SIG-M5 treated with dmso at 0.1 percent for 504 hours (cell line): ENCODE measurements around the gene OSBPL10.

Experiments used
- DNase-seq: peaks from one replicate; lab custom pipeline; 2025; ENCODE audit not compliant: unreplicated experiment; lab: John Stamatoyannopoulos, UW

The OSBPL10 gene

DNA sequence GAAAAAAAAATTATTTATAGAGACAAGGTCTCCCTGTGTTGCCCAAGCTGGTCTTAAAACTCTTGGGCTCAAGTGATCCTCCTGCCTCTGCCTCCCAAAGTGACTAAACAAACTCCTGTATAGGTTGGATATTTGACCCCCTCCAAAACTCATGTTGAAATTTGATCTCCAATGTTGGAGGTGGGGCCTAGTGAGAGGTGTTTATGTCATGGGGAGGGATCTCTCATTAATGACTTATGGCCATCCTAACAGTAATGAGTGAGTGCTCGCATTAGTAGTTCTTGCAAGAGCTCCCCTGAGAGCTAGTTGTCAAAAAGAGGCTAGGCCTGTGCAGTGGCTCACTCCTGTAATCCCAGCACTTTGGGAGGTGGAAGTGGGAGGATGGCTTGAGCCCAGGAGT lies 307.1 kb downstream of the OSBPL10 start:
- DNase-seq = no peak

DNA sequence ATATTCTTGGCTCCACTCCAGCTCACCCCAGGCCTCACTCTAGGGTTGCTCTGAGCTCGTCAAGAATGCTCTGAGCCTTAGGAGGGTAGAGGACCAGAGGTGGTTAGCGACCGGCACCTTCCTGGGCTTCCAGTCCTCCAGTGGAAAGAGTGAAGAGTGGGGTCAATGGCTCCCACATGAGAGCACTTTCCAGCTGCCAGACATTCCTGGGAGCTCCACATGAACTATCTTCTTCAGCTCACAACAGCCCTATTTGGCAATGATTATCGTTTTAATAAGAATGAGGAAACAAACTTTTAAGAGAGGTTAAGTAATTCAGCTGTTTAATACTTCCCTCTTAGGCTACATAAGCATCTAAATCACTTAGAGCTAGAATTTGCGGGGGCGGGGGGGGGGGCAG lies 309.1 kb downstream of the OSBPL10 start:
- DNase-seq = peak; percentile 29

DNA sequence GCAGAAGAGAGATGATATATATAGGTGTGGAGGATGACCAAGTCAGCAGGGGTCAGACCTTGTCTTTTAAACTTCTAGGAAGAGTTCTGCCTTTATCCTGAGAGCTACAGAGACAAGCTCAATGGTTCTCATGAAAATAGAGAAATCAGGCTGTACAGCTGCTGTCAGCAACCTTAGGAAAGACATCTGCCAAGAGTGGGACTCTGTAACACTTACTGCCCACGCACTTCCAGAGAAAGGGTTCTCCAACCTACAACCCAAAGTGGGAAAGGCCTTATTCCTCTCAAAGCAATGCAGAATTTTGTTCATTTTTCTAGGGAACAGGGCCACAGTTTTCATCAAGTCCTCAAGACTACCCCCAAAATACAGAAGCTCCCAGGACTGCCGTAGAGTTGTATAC lies 309.6 kb downstream of the OSBPL10 start:
- DNase-seq = no peak

DNA sequence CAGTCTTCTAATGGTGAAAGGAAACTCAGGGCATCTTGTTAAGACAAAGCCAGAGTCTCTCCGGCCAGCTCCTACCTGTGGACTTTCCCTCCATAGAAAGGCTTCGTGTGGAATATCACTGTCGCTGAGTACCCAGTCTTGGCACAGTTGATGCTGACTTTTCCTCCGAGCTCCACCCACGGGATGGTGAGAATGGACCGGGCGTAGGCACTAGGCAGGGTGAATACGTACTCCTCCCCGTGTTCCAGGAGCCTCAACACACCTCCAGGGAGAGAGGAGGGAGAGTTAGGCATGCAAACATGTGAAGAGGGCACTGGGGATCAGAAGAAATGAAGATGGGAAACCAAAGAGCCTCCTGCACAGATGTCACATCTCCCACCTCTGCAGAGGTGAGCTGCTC lies 310.3 kb downstream of the OSBPL10 start:
- no peak for DNase-seq

DNA sequence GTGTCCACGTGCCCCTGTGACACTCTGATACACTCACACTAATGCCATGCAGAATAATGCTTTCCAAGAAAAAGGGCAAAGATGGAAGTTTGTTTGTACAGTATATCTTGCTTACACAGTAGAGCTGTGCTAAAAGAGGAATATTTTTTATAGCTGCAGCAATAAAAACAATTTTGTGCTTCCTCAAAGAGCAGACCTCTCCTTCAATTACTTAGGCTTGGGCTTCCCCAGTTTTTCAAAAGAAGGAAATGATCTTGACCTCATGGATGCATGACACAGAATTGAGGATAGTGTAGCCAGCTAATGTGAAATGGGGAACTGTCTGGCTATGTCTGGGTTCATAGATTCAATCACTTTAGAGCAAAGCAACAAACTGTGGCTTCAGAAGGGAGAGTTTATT lies 310.9 kb downstream of the OSBPL10 start:
- peak; percentile 31 for DNase-seq

DNA sequence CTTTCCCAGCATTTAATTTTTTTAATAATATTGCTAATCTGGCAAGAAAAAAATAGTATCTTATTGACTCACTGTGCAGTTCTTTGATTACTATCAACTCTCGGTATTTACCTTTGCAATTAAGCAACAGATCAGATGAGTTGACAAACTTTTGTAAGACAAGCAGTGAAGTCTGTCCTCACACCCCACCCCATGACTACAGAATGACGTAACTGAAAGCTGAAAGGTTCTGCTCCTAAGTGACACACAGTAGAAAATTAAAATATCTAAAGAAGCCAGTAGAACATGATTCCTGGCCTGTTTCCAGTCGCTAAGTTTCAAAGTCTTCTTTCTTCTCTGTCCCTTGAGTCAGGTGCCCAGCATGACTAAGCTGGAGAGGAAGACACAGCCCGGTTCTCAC lies 312.8 kb downstream of the OSBPL10 start:
- peak; percentile 28 for DNase-seq

DNA sequence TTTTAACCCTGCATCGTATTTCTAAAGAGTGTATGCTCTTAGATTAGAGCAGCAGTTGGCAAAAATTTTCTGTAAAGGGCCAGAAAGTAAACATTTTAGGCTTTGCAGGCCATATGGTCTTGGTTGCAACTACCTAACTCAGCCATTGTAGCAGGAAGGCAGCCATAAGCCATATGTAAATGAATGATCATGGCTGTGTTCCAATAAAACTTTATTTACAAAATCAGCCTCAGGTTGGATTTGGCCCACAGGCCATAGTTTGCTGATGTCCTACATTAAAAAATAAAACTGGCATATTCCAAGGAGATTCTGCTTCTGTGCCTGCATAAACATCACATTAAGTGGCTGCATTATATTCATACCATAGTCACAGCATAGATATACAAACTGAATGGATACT lies 313.5 kb downstream of the OSBPL10 start:
- no peak for DNase-seq

DNA sequence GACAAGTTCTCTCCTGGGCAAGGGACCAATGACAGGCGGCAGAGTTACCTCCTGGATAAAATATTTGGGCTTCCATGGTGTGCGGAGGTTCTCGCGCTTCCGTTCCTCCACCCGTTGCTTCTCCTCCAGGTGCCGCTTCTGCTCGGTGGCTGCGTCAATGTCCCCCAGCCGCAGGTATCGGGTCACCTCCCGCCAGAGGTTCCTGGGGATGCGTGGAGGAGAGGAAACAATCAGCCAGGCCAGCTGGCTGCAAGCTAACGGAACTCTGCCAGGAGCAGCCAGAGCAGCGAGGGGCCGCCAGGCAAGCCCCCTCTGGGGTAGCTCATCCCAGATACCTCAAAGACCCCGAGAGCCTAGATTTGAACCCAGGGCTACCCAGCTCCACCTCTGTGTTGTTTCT lies 317.0 kb downstream of the OSBPL10 start:
- DNase-seq = no peak

DNA sequence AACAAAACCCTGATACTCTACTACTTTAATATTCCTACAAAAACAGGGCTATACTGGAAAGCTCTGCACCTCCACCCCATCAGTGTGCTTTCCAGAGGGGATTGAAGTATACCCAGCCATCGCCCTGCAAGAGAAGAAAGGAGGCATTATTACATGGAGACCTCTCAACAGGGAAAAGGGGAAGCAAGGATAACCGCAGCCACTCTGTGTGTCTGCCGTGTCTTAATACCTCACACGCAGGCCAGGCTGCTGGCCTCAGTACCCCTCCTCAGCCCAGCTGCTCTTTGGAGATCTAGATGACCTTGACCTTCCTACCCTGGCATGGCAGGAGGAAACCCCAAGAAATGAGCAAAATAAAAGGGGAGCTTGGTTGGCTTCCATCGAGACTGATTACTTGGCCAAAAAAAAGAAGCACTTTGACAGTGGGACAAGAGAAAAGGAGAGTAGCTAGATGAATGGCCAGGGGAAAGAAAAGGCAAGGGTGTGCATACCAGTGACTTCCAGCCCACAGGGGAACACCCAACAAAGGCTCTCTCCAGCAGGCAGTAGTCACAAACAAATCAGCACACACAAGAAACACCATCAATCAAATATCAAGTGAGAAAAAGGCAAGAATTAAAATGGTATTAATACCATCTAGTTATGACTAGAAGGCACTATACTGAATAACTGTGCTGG lies 318.9 kb downstream of the OSBPL10 start:
- DNase-seq = peak; percentile 40

DNA sequence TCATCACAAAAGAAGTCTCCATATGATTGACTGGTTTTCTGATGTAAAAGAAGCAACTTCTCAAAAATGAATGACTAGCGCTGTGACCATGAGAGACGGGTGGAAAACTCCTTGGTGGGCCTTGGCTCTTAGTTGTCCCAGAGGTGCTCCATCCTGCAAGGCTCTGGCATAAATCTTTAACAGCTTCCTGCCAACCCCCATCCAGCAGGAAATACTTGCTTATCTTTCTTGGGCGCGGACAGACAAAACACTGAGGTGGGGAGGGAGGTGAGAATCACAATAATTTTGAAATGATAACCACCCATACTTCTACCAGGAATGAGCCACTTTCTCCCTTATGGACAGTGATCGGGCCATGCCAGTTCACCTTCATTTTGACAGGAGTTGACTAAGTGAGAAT lies 319.8 kb downstream of the OSBPL10 start:
- DNase-seq = no peak

DNA sequence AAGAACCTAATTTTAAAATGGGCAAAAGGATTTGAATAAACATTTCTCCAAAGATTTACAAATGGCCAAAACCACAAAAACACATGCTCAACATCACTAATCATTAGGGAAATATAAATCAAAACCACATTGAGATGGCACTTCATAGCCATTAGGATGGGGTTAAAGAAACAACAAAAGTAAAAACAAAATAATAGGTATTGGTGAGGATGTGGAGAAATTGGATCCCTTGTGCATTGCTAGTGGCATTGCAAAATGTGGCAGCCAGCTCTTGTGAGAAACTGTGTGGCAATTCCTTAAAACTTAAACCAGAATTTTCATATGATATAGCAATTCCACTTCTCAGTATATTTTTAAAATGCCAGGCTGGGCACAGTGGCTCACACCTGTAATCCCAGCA lies 321.8 kb downstream of the OSBPL10 start:
- DNase-seq = no peak

DNA sequence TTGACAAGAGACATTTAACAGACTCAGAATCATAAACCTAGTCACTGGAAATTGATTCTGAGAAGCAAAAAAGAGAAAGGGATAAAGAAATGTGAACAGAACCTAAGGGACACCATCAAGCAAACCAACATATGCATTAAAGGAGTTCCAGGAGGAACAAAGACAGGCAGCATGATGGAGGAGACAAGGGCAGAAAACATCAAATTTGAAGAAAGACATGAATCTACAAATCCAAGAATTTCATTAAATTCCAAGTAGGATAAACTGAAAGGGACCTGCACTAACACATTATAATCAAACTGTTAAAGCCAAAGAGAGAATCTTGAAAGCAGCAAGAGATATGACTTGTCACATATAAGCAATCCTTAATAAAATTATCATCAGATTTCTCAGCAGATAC lies 326.1 kb downstream of the OSBPL10 start:
- no peak for DNase-seq

DNA sequence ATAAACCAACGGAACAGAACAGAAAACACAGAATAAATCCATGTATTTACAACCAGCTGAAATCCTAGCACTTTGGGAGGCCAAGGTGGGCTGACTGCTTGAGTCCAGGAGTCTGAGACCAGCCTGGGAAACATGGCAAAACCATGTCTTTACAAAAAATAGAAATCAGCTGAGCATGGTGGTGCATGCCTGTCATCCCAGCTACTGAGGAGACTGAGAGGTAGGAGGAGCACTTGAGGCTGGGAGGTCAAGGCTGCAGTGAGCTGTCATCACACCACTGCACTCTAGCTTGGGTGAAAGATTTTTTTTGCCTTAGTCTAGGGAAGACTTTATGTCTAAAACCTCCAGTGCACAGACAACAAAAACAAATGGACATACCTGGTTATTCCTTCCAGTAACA lies 327.6 kb downstream of the OSBPL10 start:
- no peak for DNase-seq

DNA sequence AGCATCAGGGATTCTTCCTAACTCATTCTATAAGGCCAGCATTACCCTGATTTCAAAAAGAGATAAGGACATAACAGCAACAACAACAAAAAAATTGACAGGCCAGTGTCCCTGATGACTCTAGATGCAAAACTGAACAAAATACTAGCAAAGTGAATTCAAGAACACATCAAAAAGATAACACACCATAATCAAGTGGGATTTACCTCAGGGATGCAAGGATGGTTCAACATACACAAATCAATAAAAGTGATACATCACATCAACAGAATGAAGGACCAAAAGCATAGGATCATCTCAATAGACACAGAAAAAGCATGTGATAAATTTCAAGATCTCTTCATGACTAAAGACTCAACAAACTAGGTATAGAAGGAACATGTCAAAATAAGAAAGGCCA lies 328.8 kb downstream of the OSBPL10 start:
- no peak for DNase-seq

DNA sequence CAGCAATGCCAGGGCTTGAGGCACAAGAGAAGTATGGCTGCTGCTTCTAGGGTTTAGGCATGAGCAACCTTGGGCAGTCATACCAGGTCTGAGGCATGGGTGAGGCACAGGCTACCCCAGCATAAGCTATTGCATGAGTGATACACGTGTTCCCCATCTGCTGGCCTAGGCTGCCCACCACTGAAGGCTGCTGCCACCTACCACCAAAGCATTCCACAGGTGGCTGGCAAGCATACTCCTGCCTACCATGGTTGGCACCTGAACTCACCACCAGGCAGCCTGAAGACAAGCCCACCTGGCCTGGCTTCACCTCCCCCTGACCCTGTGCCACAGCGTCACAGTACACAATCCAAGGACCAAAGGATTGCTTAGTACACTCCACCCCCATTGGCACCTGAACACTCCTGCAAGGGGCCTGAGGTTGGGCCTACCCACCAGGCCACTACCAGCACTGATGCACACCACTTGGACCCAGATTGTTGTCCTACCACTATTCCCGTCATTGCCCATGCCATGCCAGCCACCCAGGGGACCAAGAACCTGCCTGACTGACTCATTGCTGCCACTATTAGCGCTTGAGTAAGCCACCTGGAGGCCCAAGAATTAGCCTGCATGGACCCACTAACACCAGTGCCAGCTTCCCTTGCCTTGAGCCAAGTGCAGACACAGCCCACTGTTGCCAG lies 332.6 kb downstream of the OSBPL10 start:
- DNase-seq = no peak

DNA sequence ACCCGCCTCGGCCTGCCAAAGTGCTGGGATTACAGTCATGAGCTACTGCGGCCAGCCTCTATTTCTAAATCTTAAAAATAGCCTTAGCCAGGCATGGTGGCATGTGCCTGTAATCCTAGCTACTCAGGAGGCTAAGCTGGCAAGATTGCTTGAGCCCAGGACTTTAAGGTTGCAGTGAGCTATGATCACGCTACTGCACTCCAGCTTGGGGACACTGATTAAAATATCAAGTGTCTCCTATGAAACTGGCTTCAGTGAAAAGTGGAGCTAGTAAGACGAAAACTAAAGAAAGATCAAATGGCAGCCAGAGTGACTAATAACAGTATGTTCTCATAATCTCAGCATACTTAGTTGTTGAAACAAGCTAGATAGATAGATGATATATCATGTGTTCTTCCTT lies 335.8 kb downstream of the OSBPL10 start:
- no peak for DNase-seq

DNA sequence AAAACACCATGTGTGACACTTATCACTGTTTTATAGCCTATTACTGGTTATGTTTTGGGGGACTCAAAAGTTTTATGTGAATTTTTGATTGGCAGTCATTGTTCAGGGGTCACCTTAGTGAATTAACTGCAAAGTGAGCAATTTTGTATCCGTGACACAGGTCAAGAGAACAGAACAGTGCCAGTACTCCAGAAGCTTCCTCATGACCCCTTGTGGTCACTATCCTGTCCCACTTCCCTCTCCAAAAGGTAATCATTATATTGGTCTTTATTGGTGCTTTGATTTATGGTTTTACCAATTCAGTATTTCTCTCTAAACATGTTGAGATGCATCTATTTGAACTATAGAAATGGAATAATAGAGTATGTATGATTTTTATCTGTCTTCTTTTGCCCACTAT lies 341.2 kb downstream of the OSBPL10 start:
- no peak for DNase-seq

DNA sequence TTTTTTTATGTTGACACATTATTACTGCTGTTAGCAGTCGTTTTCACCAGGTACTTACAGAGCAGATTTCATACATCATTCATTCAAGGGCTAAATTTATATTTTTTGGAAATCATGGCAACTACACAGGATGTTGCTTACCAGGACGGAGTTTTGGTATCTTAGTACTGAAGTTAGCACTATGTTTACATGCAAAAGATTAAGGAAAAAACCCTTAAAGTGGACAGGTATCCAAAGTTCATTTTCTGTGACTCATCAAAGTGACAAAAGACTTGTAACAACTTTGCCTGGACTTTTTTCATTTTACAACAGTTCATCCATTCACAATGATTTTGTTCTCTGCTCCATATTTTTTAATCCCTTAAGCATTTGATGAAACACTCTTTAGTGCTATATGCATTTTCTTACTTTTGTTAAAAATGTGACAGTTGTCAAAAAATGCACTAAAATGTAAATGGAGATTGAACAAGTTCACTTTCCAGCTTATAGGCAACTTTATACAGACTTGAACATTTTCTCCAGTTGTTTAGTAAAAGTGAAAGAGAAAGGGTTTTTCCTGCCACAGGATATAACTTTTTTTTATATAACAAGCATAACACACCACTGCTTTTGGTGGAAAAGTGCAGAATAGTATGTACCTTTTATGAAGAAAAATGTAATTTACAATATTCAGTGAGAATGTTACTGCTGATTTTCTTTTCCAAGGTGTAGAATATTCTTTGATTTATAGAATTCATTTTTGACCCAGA lies 344.2 kb downstream of the OSBPL10 start:
- DNase-seq = no peak

DNA sequence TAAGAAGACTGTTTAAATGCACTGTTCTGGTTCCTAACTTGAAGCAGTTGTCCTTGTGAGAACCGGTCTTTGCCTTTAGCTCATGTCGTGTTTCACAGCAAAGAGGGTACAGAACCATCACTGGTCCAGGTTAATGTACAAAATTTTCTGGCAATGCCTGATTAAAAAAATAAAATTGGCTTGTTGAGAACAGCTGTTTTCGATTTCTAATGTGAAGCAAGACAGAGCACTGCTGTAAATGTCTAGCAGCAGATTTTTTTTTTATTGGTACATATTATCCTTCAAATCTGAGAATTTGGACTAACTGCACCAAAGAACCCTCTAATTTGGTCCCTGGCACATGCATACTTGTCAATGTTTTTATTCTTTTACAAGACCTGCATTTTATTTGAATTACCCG lies 345.0 kb downstream of the OSBPL10 start:
- no peak for DNase-seq

DNA sequence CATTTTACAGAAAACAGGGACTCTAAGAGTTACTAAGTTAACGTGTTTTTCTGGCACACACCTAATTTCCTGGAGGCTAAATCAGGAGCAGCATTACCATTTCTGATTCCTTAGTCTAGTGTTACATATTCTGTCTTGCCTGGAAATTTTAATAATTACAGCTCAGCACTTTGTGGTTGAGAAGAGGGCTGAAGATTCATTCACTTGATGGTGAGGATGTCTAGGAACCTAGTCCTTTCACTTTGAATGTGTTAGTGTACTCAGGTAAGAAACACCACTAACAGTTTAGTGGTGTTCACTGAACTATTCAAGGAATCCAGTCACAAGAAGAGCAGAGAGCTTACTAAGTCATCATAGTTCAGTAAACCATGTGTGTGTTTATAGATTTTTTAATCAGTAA lies 345.5 kb downstream of the OSBPL10 start:
- DNase-seq = no peak

DNA sequence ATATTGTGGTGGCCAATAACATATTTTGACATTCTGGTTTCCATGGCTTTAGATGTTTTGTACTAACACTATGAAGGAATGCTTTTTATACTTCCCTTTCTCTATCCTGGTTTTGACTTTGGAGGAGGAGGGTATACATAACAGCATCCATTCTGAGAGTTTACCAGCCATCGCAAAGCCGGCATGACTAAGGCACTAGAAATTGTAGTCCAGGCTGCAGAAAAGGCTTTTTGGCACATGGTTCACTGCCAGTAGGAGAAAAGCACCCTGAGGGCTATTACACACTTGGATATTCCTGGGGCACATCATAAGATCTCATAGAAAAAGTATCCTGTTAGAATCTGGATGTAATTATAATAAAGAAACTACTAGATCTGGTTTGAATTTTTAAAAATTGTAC lies 346.6 kb downstream of the OSBPL10 start:
- no peak for DNase-seq

DNA sequence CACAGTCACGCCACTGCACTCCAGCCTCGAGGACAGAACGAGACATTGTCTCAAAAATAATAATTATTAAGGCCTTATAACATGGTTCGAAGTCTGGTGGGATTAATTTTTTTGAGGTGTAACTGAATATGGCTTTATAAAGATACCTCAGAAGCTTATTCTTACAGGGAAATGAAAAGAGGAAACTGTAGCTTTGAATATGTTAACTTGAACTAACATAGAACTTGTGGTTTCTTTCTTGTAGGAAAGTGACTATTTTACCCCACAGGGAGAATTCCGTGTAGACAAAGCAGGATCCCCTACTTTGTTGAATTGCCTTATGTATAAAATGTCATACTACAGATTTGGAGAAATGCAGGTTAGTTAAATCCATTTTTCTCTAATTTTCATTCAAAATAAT lies 352.0 kb downstream of the OSBPL10 start:
- DNase-seq = peak; percentile 34
